ENCODE measurements around the gene RABL6. TPM values are rescaled to one million over a fixed set of nuclear protein-coding genes. Genes with fewer than 3 reads are reported as not detected.

RABL6 gene
- total RNA-seq, 2 donors from 2014 or later: 126 to 163 TPM

DNA sequence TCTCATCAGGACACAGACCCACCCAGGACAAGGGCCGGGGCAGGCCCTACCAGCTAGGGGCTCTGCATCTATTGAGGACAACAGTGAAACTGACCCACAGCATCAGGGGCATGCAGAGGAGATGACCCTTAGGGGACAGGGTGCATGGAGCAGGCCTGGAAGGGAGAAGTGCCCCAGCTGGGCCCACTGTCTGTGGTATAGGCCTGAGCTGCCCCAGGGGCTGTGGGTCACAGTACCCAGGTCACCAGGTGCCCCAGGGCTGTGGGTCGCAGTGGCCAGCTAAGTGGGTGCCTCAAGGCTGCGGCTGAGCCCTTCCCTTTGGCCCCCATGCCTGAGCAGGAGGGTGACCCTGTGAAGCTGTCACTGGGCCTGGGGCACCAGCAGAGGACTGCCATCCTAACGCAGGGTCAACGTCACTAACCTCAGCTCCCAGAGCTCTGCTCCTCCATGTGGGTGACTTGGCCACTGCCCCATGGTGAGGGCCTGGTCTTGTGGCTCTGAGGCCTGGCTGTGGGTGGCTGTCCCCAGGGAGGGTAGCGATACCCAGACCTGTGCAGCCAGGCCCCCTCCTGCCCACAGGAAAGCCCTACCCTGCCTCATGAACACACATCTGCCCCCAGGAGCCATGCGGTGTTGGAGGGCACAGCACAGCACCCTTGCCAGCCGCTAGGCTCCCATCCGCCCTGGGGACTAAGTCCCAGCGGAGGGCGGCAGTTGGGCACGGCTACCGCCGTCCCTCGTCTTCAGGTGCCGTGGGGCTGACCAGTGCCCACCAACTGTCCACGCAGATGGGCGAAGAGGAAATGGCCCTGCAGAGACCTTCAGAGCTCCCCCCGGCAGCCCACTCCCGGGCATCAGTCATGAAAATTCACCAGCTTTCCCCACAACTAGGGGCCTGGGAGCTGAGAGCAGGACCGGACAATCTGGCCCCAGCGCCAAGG, 53.5 kb downstream of the RABL6 start:
- Histone ChIP-seq H3K36me3 (peaks cover 15% of the 10 kb centered on the region), H3K9ac (ENCODE audit: low read depth in 2 of 2, low read length in 2 of 2) (peak overlapping the region; percentile 37 to 53), H3K4me3 (no peak overlapping the region), H3K27ac (peak overlapping the region; percentile 97), H3K9me3 (no peaks in the 10 kb centered on the region), H3K27me3 (no peaks in the 10 kb centered on the region), H3K4me1 (peaks cover 37% of the 10 kb centered on the region)
- intact Hi-C loops (cut with DNase I): no loop called here
- TF ChIP-seq, protein P1, sequence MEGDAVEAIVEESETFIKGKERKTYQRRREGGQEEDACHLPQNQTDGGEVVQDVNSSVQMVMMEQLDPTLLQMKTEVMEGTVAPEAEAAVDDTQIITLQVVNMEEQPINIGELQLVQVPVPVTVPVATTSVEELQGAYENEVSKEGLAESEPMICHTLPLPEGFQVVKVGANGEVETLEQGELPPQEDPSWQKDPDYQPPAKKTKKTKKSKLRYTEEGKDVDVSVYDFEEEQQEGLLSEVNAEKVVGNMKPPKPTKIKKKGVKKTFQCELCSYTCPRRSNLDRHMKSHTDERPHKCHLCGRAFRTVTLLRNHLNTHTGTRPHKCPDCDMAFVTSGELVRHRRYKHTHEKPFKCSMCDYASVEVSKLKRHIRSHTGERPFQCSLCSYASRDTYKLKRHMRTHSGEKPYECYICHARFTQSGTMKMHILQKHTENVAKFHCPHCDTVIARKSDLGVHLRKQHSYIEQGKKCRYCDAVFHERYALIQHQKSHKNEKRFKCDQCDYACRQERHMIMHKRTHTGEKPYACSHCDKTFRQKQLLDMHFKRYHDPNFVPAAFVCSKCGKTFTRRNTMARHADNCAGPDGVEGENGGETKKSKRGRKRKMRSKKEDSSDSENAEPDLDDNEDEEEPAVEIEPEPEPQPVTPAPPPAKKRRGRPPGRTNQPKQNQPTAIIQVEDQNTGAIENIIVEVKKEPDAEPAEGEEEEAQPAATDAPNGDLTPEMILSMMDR (IDR thresholded peaks at IDR 0.05): no peak
- DNase-seq: peak; percentile 18

DNA sequence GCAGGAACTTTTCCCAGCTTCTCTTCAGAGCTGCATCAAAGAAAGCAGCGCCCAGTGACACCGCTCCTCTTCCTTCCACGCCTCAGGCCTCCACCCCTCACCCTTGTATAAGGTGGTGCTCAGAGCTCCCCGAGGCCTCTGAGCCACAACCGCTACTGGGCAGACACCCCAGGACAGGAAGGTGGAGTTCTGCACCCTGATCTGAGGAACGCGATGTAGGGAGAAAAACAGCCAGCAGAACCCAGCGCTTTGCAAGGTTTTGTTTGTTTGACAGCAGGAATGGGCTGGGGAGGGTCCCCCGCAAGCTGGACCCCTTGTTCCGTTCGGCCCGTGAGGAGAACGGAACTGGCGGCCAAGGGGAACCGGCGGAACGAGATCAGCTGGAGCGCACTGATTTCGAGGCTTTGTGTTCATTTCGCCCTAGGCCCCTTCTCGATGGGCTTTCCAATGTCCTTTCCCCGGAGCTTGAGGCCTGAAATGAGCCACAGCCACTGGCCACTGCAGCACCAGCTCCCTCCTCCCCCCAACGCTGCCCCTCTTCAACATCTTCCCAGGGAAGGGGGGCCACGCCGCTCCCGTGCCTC, 54.2 kb downstream of the RABL6 start:
- TF ChIP-seq, protein P1 (IDR thresholded peaks at IDR 0.05): no peak
- intact Hi-C loops (cut with DNase I): no loop called here
- Histone ChIP-seq H3K4me3 (no peak overlapping the region), H3K36me3 (peaks cover 15% of the 10 kb centered on the region), H3K9ac (ENCODE audit: low read depth in 2 of 2, low read length in 2 of 2) (no peak overlapping the region), H3K27me3 (no peaks in the 10 kb centered on the region), H3K4me1 (peaks cover 38% of the 10 kb centered on the region), H3K9me3 (no peaks in the 10 kb centered on the region), H3K27ac (no peak overlapping the region)
- DNase-seq: no peak

DNA sequence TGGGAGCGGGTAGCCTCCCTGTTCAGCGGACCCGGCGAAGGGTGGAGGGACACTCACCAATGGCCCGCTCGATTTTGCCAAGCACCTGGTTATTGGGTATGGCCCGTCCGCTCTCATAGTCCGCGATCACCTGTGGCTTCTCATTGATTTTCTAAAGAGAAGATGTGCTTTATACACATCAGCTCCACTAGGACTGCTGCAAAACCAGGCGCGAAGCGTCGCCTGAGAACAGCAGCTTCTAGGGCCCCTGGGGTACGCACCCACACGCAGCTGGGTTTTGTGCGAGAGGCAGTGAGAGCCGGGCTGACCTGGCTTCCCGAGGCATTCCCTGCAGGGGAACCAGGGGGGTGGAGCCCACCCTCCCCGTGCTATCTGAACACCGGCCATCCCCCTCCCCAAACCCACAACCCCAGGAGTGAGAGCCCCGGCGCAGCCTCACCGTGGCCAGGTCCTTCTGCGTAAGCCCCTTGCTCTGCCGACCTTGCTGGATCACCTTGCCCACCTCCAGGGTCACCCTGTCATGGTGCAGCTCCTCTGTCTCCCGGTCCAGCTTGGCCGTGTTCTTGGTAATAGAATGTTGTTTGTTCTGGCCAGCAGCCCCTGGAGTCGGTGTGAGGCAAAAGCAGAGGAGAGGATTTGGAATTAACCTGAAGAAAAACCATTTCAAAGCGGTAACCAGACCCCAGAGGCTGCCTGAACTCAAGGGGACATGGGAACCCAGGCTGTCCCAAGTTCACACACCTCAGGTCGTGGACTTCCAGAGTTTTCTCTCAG, 55.3 kb downstream of the RABL6 start:
- Histone ChIP-seq H3K27me3 (no peaks in the 10 kb centered on the region), H3K36me3 (peaks cover 15% of the 10 kb centered on the region), H3K27ac (no peak overlapping the region), H3K9me3 (no peaks in the 10 kb centered on the region), H3K9ac (ENCODE audit: low read depth in 2 of 2, low read length in 2 of 2) (no peak overlapping the region), H3K4me3 (no peak overlapping the region), H3K4me1 (peaks cover 34% of the 10 kb centered on the region)
- TF ChIP-seq, protein P1 (IDR thresholded peaks at IDR 0.05): no peak
- intact Hi-C loops (cut with DNase I): no loop called here
- no peak for DNase-seq

DNA sequence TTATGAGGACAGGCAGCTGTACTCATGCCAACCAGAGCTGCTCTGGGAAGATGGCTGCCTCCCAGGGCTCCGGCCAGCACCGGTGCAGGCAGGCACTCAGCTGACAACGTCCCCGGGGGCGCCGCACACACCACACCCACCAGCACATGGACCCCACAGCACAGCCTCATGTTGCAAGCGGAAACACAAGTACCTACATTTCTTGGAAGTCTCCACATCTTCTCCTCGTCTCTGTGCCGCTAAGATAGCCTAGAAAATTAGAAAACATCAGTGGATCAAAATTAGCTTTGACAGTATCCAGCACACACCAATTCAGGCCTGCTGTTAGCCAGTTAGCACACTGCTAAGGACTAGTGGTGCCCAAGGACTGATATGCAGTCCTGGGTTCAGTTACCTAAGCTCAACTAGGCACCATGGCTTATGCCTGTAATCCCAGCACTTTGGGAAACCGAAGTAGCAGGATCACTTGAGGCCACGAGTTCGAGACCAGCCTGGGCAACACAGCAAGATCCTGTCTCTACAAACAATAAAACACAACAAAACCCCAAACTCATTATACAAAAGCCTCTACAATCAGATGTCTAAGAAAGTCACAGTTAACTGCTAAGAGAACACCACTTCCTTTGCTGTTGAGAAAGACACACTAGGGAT, 56.0 kb downstream of the RABL6 start:
- Histone ChIP-seq H3K4me3 (no peak overlapping the region), H3K9me3 (no peaks in the 10 kb centered on the region), H3K9ac (ENCODE audit: low read depth in 2 of 2, low read length in 2 of 2) (no peak overlapping the region), H3K4me1 (peaks cover 27% of the 10 kb centered on the region), H3K27ac (no peak overlapping the region), H3K36me3 (peaks cover 15% of the 10 kb centered on the region), H3K27me3 (no peaks in the 10 kb centered on the region)
- intact Hi-C loops (cut with DNase I): no loop called here
- TF ChIP-seq, protein P1 (IDR thresholded peaks at IDR 0.05): no peak
- DNase-seq: no peak
